ENCODE measurements around the gene OR10H5.
"Not testable (repeated sequence)": the region's sequence is repeated elsewhere in the genome, so short reads cannot be mapped to it uniquely, and the experiment has no call there.

The OR10H5 gene, protein sequence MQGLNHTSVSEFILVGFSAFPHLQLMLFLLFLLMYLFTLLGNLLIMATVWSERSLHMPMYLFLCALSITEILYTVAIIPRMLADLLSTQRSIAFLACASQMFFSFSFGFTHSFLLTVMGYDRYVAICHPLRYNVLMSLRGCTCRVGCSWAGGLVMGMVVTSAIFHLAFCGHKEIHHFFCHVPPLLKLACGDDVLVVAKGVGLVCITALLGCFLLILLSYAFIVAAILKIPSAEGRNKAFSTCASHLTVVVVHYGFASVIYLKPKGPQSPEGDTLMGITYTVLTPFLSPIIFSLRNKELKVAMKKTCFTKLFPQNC

GRCh38 chr19:15787611-15788155, at the start of gene OR10H5:
TSS of gene OR10H5 (plus strand) at chr19:15787661. CDS start at chr19:15794049, 6,388 bp downstream.
- no peak for DNase-seq

GRCh38 chr19:15737722-15738121, 49.7 kb upstream of the OR10H5 start, which contains the start of gene OR10H3:
TSS of gene OR10H3 (plus strand) at chr19:15737985. CDS start at chr19:15741393, 3,408 bp downstream.
- DNase-seq = no peak

DNA sequence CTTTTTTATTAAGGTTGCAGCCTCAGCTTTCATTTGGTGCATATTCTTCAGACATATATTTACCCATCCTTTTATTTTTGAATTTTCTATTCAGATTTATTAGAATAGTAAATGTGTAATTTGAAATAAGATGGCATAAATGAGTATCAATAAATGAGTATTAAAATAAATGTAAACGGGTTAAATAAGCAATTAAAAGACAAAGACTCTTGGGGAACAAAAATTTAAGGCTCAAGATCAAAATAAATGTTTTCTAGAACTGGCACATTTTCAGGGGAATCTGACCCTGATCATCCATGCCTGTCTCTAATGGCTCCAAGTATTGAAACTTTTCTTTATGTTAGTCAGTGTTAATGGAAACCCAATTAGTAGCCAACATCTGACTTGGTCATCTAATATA, 46.7 kb upstream of the OR10H5 start:
- no peak for DNase-seq

DNA sequence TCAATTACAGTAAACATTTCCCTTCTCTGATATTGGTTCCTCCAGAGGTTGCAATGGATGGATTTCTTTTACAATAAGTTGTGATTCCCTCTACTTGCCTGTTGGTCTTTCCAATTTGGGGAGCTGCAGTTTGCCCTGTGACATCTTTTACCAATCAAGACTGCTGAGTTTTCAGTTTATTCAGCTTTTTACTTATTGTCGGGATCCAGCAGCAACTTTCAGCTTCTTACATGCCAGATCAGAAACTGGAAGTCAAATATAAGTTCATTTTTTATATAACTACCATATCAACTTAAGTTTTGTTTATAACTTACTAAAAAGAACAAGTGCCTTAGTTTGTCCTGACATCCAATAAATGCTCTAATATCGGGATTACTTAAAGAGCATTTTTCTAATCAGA, 39.2 kb upstream of the OR10H5 start:
- DNase-seq = no peak

DNA sequence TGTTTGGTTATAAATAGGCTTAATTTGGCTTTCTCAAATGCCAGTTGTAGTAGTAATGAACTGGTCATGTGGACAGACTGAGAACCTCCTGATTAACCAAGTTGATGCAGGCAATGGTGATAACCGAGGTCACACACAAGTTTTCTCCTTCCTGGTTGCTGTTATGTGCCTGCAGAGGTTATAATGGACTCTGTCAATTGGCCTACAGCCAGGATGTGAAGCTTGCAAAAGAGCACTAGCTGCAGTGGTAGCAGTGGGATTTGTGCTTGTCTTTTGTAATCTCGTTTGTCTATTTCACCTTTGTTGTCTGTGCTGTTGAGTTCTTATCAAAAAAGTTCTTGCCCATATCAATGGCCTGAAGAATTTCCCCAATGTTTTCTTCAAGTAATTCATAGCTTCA, 29.1 kb upstream of the OR10H5 start:
- no peak for DNase-seq

GRCh38 chr19:15759962-15760565, 27.4 kb upstream of the OR10H5 start:
- DNase-seq = no peak

- no peak for DNase-seq
Measured at GRCh38 chr19:15769586-15769985, 17.9 kb upstream of the OR10H5 start.

- DNase-seq = not testable (repeated sequence)
Measured at GRCh38 chr19:15774159-15774558, 13.3 kb upstream of the OR10H5 start.

DNA sequence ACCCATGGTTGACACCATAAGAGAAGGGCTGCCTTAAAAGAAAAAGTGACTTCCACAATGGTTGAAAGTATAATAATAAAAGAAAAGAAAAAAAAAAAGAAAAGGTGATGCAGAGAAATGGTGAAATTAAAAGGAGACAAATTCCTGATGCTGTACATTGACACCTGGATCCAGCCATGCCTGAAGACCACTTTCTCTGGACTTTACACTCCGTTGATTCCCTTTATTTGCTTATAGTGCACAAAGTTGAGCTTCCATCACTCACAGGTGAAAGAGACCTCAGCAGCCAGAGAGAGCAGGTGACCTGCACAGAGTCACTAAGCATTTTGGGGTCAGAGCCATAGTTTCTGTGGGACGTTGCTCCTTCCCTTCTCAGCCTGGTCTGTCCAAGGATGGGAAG, 12.2 kb upstream of the OR10H5 start:
- no peak for DNase-seq

GRCh38 chr19:15776264-15776663, 11.2 kb upstream of the OR10H5 start:
- no peak for DNase-seq

- DNase-seq = no peak
Measured at GRCh38 chr19:15776991-15777970, 10.2 kb upstream of the OR10H5 start.

- DNase-seq = no peak
Measured at GRCh38 chr19:15779756-15780476, 7.5 kb upstream of the OR10H5 start.

GRCh38 chr19:15780610-15781418, 6.6 kb upstream of the OR10H5 start:
- no peak for DNase-seq

DNA sequence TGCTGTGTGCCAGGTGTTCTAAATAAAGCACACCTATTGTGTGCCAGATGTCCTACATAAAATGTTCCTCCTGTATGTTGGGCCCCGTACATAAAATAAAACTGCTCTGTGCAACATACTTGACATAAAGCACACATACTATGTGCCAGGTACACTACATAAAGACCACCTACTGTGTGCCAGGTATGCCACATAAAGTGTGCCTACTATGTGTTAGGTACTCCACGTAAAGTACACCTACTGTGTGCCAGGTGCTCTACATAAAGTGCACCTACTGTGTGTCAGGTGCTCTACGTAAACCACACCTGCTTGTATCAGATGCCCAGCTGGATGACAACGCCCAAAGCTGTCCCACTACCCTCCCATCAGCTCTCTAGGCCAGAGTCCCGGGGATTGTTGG, 5.8 kb upstream of the OR10H5 start:
- DNase-seq = no peak

GRCh38 chr19:15782211-15782610, 5.2 kb upstream of the OR10H5 start:
- no peak for DNase-seq

DNA sequence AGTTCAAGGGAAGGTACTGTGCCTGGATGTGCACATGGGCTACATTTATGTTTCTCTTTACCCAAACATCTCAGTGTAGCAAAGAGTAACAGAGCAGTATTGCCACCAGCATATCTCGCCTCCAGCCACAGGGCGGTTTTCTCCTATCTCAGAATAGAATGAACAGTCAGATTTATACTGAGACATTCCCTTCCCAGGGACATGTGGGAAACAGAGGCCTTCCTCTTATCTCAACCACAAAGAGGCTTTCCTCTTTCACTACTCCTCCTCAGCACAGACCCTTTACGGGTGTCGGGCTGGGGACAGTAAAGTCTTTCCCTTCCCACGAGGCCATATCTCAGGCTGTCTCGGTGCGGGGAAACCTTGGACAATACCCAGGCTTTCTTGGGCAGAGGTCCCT, 4.6 kb upstream of the OR10H5 start:
- not testable (repeated sequence) for DNase-seq

DNA sequence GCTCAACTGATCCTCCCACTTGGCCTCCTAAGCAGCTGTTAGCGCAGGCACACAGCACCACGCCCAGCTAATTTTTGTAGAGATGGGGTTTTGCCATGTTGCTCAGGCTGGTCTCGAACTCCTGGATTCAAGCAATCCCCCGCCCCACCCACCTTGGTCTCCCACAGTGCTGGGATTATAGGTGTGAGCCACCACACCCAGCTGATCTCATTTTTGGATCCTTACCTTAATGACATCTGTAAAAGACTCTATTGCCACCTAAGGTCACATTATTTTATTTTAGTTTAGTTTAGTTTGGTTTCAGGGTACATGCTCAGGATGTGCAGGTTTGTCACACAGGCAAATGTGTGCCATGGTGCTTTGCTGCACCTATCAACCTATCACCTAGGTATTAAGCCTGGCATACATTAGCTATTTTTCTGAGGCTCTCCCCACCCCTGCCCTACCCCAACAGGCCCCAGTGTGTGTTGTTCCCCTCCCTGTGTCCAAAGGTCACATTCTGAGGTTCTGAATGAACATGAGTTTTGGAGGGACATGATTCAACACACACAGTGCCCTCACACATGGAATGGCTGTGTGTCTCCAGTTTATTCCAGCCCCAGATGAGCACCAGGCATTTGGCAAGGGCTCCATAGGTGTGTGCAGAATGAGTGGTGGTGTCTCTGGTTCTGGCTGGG, 1.3 kb downstream of the OR10H5 start:
- no peak for DNase-seq

- no peak for DNase-seq
Measured at GRCh38 chr19:15790096-15790495, 2.6 kb downstream of the OR10H5 start.

- DNase-seq = not testable (repeated sequence)
Measured at GRCh38 chr19:15794279-15794678, 6.8 kb downstream of the OR10H5 start.

- DNase-seq = no peak
Measured at GRCh38 chr19:15810335-15810734, 22.9 kb downstream of the OR10H5 start.

- DNase-seq = no peak
Measured at GRCh38 chr19:15811476-15811875, 24.0 kb downstream of the OR10H5 start.

Measured in activated naive CD4-positive, alpha-beta T cell treated with Interleukin-2 at 50 U/mL for 16 hours (primary cell).